Transverse colon (tissue), 3 donors: ENCODE measurements around the gene ELF3.

Source experiments
- CTCF ChIP-seq, 5 experiments: fragments of 200-600 bp in 3 of 5; fragments of 450-650 bp in 2 of 5; sonication (generic) in 3 of 5; IDR thresholded peaks; 1 replicate in 2 of 5; 2 replicates in 3 of 5; pipeline ENCODE4 v1.5.1; 2016 to 2017; ENCODE audit warnings: antibody characterized with exemption in 5 of 5, inconsistent platforms in 3 of 5, mild to moderate bottlenecking in 2 of 5, moderate library complexity in 1 of 5
- EP300 ChIP-seq: sonication (generic); formaldehyde crosslinking; IDR thresholded peaks from one replicate; pipeline ENCODE4 v1.6.1; 2017; ENCODE audit warnings: antibody characterized with exemption, low read depth
- POLR2A ChIP-seq: fragments of 450-650 bp; IDR thresholded peaks from one replicate; pipeline ENCODE4 v1.6.1; 2016; ENCODE audit warnings: antibody characterized with exemption, mild to moderate bottlenecking, moderate library complexity

GRCh38 chr1:202017749-202018467, 7.5 kb downstream of the ELF3 start:
- TF ChIP-seq CTCF (IDR thresholded peaks at IDR 0.05) (peak in 1 of 5 experiments; percentile 16), POLR2A (peak; percentile 33), EP300 (peak; percentile 63)
